OCI-LY1 (cell line): ENCODE measurements around the gene DNAL4.

Source experiments
- H2AFZ ChIP-seq: fragments of 200-600 bp; sonication (generic), shearing (Covaris generic); 2 replicates; pipeline ENCODE4 v1.6.0; 2014; ENCODE audit warnings: antibody characterized with exemption, mild to moderate bottlenecking, low read length
- H3F3A ChIP-seq: fragments of 200-600 bp; sonication (generic), shearing (Covaris generic); 2 replicates; pipeline ENCODE4 v1.6.0; 2014; ENCODE audit warnings: mild to moderate bottlenecking, antibody characterized with exemption, low read length, moderate library complexity; ENCODE audit not compliant: insufficient read depth
- H3K27ac ChIP-seq: fragments of 200-600 bp; sonication (generic); 2 replicates; pipeline ENCODE4 v1.5.1; 2014; ENCODE audit warnings: low read length, mixed run types, mild to moderate bottlenecking, low read depth; ENCODE audit not compliant: poor library complexity, severe bottlenecking
- H3K27me3 ChIP-seq: fragments of 200-600 bp; sonication (generic); 2 replicates; pipeline ENCODE4 v1.6.0; 2014; ENCODE audit warnings: antibody characterized with exemption, mild to moderate bottlenecking, low read length, moderate library complexity; ENCODE audit not compliant: insufficient read depth
- H3K36me3 ChIP-seq: fragments of 200-600 bp; sonication (generic); 2 replicates; pipeline ENCODE4 v1.6.1; 2014; ENCODE audit warnings: mild to moderate bottlenecking, antibody characterized with exemption, low read length, moderate library complexity, mixed read lengths; ENCODE audit not compliant: insufficient read depth
- H3K4me1 ChIP-seq: fragments of 200-600 bp; sonication (generic); 2 replicates; pipeline ENCODE4 v1.5.1; 2014; ENCODE audit warnings: mild to moderate bottlenecking, low read length, moderate library complexity; ENCODE audit not compliant: insufficient read depth, severe bottlenecking
- H3K4me2 ChIP-seq: fragments of 200-600 bp; sonication (generic), shearing (Covaris generic); 2 replicates; pipeline ENCODE4 v1.6.1; 2014; ENCODE audit warnings: low read length
- H3K4me3 ChIP-seq: fragments of 200-600 bp; sonication (generic); 2 replicates; pipeline ENCODE4 v1.5.1; 2014; ENCODE audit warnings: low read length, low read depth, mild to moderate bottlenecking, mixed read lengths; ENCODE audit not compliant: poor library complexity, severe bottlenecking
- H3K79me2 ChIP-seq: fragments of 200-600 bp; shearing (Covaris generic); 2 replicates; pipeline ENCODE4 v1.6.1; 2016; ENCODE audit warnings: mixed run types, low read length, mixed read lengths; ENCODE audit not compliant: insufficient read depth
- H3K9ac ChIP-seq: fragments of 200-600 bp; sonication (generic), shearing (Covaris generic); 2 replicates; pipeline ENCODE4 v1.6.1; 2014; ENCODE audit warnings: mild to moderate bottlenecking, low read length, mixed read lengths
- H3K9me2 ChIP-seq: fragments of 200-600 bp; sonication (generic), shearing (Covaris generic); 2 replicates; pipeline ENCODE4 v1.6.1; 2014; ENCODE audit warnings: low read depth, mild to moderate bottlenecking, low read length, mixed read lengths
- H3K9me3 ChIP-seq: fragments of 200-600 bp; shearing (Covaris generic); 2 replicates; pipeline ENCODE4 v1.6.1; 2014; ENCODE audit warnings: low read length, mixed read lengths
- H4K20me1 ChIP-seq: fragments of 200-600 bp; sonication (generic), shearing (Covaris generic); 2 replicates; pipeline ENCODE4 v1.6.0; 2016; ENCODE audit warnings: mild to moderate bottlenecking, low read length; ENCODE audit not compliant: insufficient read depth
- EZH2 ChIP-seq: fragments of 200-600 bp; sonication (generic), shearing (Covaris generic); IDR thresholded peaks from 2 replicates; pipeline ENCODE4 v1.8.0; 2017; ENCODE audit warnings: borderline replicate concordance, mixed run types, mild to moderate bottlenecking, antibody characterized with exemption, low read length, moderate library complexity, mixed read lengths
- TF ChIP-seq, protein P1 (sequence below): fragments of 200-600 bp; sonication (generic), shearing (Covaris generic); IDR thresholded peaks from 2 replicates; pipeline ENCODE4 v1.5.1; 2017; ENCODE audit warnings: mild to moderate bottlenecking, antibody characterized with exemption, low read length, moderate library complexity, mixed read lengths

DNAL4 gene

DNA sequence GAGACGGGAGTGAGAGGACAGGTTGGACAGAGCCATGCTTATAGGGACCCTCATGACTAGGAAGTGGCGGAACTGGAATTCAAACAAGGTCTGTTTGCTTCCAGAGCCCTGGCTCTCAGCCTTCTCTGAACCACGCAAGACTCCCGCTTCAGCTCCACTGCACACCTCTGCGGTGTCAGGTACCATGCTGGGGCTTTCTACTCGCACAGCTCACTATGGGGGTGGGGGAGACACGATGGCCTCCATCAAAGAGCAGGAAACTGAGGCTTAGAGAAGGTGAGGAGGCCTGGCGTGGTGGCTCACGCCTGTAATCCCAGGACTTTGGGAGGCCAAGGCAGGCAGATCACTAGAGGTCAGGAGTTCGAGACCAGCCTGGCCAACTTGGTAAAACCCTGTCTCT is 52.4 kb downstream of the DNAL4 start:
- H3K79me2 ChIP-seq, result no peaks in the 10 kb centered on the region
- H3K9me2 ChIP-seq, result no peaks in the 10 kb centered on the region
- peaks cover 100% of the 10 kb centered on the region for H3K36me3 ChIP-seq
- no peaks in the 10 kb centered on the region for H4K20me1 ChIP-seq
- no peak overlapping the region for H3K9ac ChIP-seq
- no peaks in the 10 kb centered on the region for H3K4me1 ChIP-seq
- TF ChIP-seq, protein P1, sequence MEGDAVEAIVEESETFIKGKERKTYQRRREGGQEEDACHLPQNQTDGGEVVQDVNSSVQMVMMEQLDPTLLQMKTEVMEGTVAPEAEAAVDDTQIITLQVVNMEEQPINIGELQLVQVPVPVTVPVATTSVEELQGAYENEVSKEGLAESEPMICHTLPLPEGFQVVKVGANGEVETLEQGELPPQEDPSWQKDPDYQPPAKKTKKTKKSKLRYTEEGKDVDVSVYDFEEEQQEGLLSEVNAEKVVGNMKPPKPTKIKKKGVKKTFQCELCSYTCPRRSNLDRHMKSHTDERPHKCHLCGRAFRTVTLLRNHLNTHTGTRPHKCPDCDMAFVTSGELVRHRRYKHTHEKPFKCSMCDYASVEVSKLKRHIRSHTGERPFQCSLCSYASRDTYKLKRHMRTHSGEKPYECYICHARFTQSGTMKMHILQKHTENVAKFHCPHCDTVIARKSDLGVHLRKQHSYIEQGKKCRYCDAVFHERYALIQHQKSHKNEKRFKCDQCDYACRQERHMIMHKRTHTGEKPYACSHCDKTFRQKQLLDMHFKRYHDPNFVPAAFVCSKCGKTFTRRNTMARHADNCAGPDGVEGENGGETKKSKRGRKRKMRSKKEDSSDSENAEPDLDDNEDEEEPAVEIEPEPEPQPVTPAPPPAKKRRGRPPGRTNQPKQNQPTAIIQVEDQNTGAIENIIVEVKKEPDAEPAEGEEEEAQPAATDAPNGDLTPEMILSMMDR, result no peak
- TF ChIP-seq EZH2, result no peak
- no peak overlapping the region for H3K4me2 ChIP-seq
- no peak overlapping the region for H2AFZ ChIP-seq
- H3K9me3 ChIP-seq, result no peaks in the 10 kb centered on the region
- H3K27ac ChIP-seq, result no peak overlapping the region
- H3F3A ChIP-seq, result no peaks in the 10 kb centered on the region
- no peak overlapping the region for H3K4me3 ChIP-seq
- no peaks in the 10 kb centered on the region for H3K27me3 ChIP-seq

DNA sequence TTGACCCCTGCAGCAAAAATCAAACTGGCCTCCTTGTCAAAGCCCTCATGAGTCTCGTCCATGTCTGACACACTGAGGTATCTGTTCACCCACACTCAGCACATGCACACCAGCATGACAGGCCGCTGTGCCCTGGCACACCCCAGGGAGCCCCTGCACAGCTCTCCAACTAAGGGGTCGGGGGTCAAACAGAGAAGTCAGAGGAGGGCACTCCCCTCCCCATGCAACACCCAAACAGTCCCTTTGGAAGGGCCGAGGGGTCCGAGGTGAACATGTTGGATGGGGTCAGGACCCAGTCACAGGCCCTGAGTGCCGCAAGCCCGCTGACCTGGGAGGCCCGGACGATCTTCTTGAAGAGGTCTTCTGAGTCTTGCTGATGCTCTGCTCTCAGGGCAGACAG is 52.8 kb downstream of the DNAL4 start:
- Histone ChIP-seq H3K4me2 (no peak overlapping the region), H3K27me3 (no peaks in the 10 kb centered on the region), H3F3A (no peaks in the 10 kb centered on the region), H3K9me3 (no peaks in the 10 kb centered on the region), H3K79me2 (no peaks in the 10 kb centered on the region), H3K36me3 (peaks cover 100% of the 10 kb centered on the region), H4K20me1 (no peaks in the 10 kb centered on the region), H3K4me3 (no peak overlapping the region), H2AFZ (no peak overlapping the region), H3K9me2 (no peaks in the 10 kb centered on the region), H3K9ac (no peak overlapping the region), H3K4me1 (no peaks in the 10 kb centered on the region), H3K27ac (no peak overlapping the region)
- TF ChIP-seq EZH2, result no peak
- TF ChIP-seq, protein P1, result no peak

DNA sequence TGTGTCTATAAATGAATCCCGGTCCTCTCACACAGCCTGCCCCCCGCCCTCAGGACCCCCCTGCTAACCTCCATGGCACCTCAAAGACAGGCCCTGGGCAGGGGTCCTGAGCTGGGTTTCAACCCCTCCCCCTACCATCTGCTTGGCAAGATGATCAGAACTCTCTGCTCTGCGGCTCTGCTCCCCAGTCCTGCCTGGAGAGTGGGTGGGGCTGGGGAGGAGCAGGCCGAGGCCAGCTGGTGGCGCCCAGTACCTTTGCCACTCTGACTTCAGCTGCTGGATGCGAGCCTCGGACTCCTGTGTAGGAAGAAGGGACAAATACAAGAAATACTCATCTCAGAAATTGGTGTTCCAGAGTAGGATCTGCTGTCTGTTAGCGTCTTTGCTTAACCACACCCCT is 53.2 kb downstream of the DNAL4 start:
- Histone ChIP-seq H4K20me1 (no peaks in the 10 kb centered on the region), H3K4me2 (no peak overlapping the region), H3K4me1 (no peaks in the 10 kb centered on the region), H3K9me2 (no peaks in the 10 kb centered on the region), H2AFZ (no peak overlapping the region), H3K36me3 (peaks cover 100% of the 10 kb centered on the region), H3K27ac (no peak overlapping the region), H3K79me2 (no peaks in the 10 kb centered on the region), H3K9me3 (no peaks in the 10 kb centered on the region), H3F3A (no peaks in the 10 kb centered on the region), H3K27me3 (no peaks in the 10 kb centered on the region), H3K4me3 (no peak overlapping the region), H3K9ac (no peak overlapping the region)
- no peak for TF ChIP-seq EZH2
- TF ChIP-seq, protein P1, result no peak
